K562 (cell line): Measurements from ENCODE around the gene KNG1. TPM values are rescaled to one million over a fixed set of nuclear protein-coding genes. Genes with fewer than 3 reads are reported as not detected.
A peak's percentile ranks its signal among the peaks of the same experiment; 100 is the strongest.

ENCODE experiments used
- CREB3L1 ChIP-seq: fragments of 450-650 bp; IDR thresholded peaks from 2 replicates; pipeline ENCODE4 v1.6.1; 2014; ENCODE audit warnings: low read depth, mild to moderate bottlenecking, moderate library complexity, borderline replicate concordance
- DPF2 ChIP-seq: fragments of 450-650 bp; IDR thresholded peaks from 2 replicates; pipeline ENCODE4 v1.6.1; 2016
- GATA2 ChIP-seq: sonication (generic); formaldehyde crosslinking; IDR thresholded peaks from 2 replicates; pipeline ENCODE4 v1.4.0; 2020; ENCODE audit warnings: mild to moderate bottlenecking, missing genetic modification reagents
- HDAC1 ChIP-seq, 2 experiments: fragments of 450-650 bp; IDR thresholded peaks; 2 replicates each; pipeline ENCODE4 v1.6.1; 2016 to 2017; ENCODE audit warnings: inconsistent platforms in 1 of 2, mild to moderate bottlenecking in 1 of 2, moderate library complexity in 1 of 2
- HES1 ChIP-seq: fragments of 450-650 bp; IDR thresholded peaks from 2 replicates; pipeline ENCODE4 v1.6.1; 2016; ENCODE audit warnings: low read depth, mild to moderate bottlenecking, moderate library complexity
- MBD2 ChIP-seq: sonication (generic); IDR thresholded peaks from 2 replicates; pipeline ENCODE4 v1.6.1; 2016; ENCODE audit warnings: low read depth, borderline replicate concordance
- MNT ChIP-seq, 2 experiments: fragments of 450-650 bp; conservative IDR thresholded peaks; 2 replicates each; pipeline ENCODE4 v1.6.1; 2017; ENCODE audit warnings: mild to moderate bottlenecking in 2 of 2, moderate library complexity in 2 of 2
- MYC ChIP-seq, 2 experiments: fragments of 250-450 bp in 1 of 2; sonication (Bioruptor Pico) in 1 of 2; IDR thresholded peaks; 2 replicates each; pipeline versions ENCODE4 v1.5.1 to v1.6.1; 2012 to 2021; ENCODE audit warnings: low read depth in 2 of 2, borderline replicate concordance in 1 of 2, improper control_type of control experiment in 1 of 2, low read length in 1 of 2, mild to moderate bottlenecking in 1 of 2, moderate library complexity in 1 of 2
- NFE2 ChIP-seq: IDR thresholded peaks from 2 replicates; pipeline ENCODE4 v1.6.1; 2014; ENCODE audit warnings: antibody characterized with exemption, low read depth
- NFRKB ChIP-seq: fragments of 450-650 bp; IDR thresholded peaks from 2 replicates; pipeline ENCODE4 v1.6.1; 2016; ENCODE audit warnings: low read depth
- NRF1 ChIP-seq, 2 experiments: fragments of 450-650 bp; IDR thresholded peaks in 1 of 2; conservative IDR thresholded peaks in 1 of 2; 2 replicates each; pipeline ENCODE4 v1.6.1; 2014; ENCODE audit warnings: mild to moderate bottlenecking in 2 of 2
- PML ChIP-seq: IDR thresholded peaks from 2 replicates; pipeline ENCODE4 v1.6.1; 2012; ENCODE audit warnings: low read length, inconsistent platforms
- TRIM24 ChIP-seq, 2 experiments: fragments of 450-650 bp; IDR thresholded peaks; 2 replicates each; pipeline ENCODE4 v1.6.1; 2016
- ZNF584 ChIP-seq: fragments of 200-800 bp; sonication (Bioruptor generic); IDR thresholded peaks from 2 replicates; pipeline ENCODE4 v1.6.1; 2016; ENCODE audit warnings: low read depth, mild to moderate bottlenecking, missing genetic modification characterization, missing compliant biosample characterization
- ZNF75A ChIP-seq: fragments of 450-650 bp; formaldehyde crosslinking; IDR thresholded peaks from 2 replicates; pipeline ENCODE4 v1.4.0; 2020; ENCODE audit warnings: mild to moderate bottlenecking
- ZNF766 ChIP-seq: fragments of 200-800 bp; sonication (Bioruptor generic); conservative IDR thresholded peaks from 2 replicates; pipeline ENCODE4 v1.6.1; 2016; ENCODE audit warnings: missing genetic modification characterization, missing compliant biosample characterization
- polyA plus RNA-seq, 8 experiments: library from polyadenylated mRNA; depleted of rRNA in 4 of 8; stranded (reverse) in 5 of 8; unstranded in 3 of 8; fragments of >200 nt; fragmentation: Nextera tagmentation in 2 of 8; fragmentation: Illumina TruSeq in 1 of 8; extraction: Ambion mirVana in 2 of 8; extraction: Trizol in 1 of 8; gene quantifications; 2 replicates each; pipeline versions ENCODE4 v1.2.1 to v1.2.3, GENCODE V29; 2011 to 2014; ENCODE audit warnings: inconsistent platforms in 1 of 8, missing spikeins in 1 of 8
- total RNA-seq, 7 experiments: library from RNA; depleted of rRNA in 6 of 7; stranded (reverse); fragments of >200 nt in 6 of 7; fragmentation: Illumina TruSeq in 2 of 7; extraction: Trizol in 2 of 7; gene quantifications; 2 replicates each; pipeline versions ENCODE4 v1.2.1 to v1.2.3, GENCODE V29; 2011 to 2021; ENCODE audit warnings: low replicate concordance in 1 of 7

Gene KNG1
- total and polyA plus RNA-seq, 9 of the 15 experiments (the other 6 are each of a cell fraction or from before 2014, with no cell fraction given): 0.09 TPM; not detected in 8

- 0 out of 4 replicates have a peak, but pooled peaks of 1 of the 2 experiments have one; percentile 29 for TF ChIP-seq HDAC1 (IDR thresholded peaks at IDR 0.05)
- TF ChIP-seq TRIM24 (IDR thresholded peaks at IDR 0.05): peak in 1 of 2 experiments; percentile 44; a peak in 1 of 4 replicates
- TF ChIP-seq MNT (conservative IDR thresholded peaks at IDR 0.05): peak; percentile 36 to 62; a peak in 1 of 4 replicates
- peak; percentile 99 for TF ChIP-seq ZNF766
- 0 out of 2 replicates have a peak, but pooled peaks have one; percentile 32 for TF ChIP-seq CREB3L1
- no peak for TF ChIP-seq ZNF584 (CRISPR knock-in tag)
- TF ChIP-seq NFE2: peak; percentile 78
- no peak for TF ChIP-seq MBD2
- TF ChIP-seq MYC (IDR thresholded peaks at IDR 0.05; ENCODE audit: low read depth, low read length): 0 out of 2 replicates have a peak, but pooled peaks have one; percentile 62
- no peak for TF ChIP-seq MYC (CRISPR knock-in tag; IDR thresholded peaks at IDR 0.05; ENCODE audit: borderline replicate concordance, low read depth)
- peak; percentile 56; the same call in 1 of the 2 replicates for TF ChIP-seq HES1
- TF ChIP-seq PML: no peak
- no peak for TF ChIP-seq GATA2 (CRISPR knock-in tag)
- peak; percentile 88 for TF ChIP-seq ZNF75A (CRISPR knock-in tag)
- 0 out of 2 replicates have a peak, but pooled peaks have one; percentile 18 for TF ChIP-seq DPF2
- no peak for TF ChIP-seq NRF1 (conservative IDR thresholded peaks at IDR 0.05 in 1 of 2, IDR thresholded peaks at IDR 0.05 in 1 of 2)
- TF ChIP-seq NFRKB: no peak
Measured at GRCh38 chr3:186682812-186683211, 34.3 kb upstream of the KNG1 start (continued).
